ENCODE measurements around the gene RNF6. TPM values are rescaled to one million over a fixed set of nuclear protein-coding genes. Genes with fewer than 3 reads are reported as not detected.

Gene RNF6
- polyA plus RNA-seq, 1 donor from 2014 or later, result 15.8 TPM

- Histone ChIP-seq H3K36me3 (ENCODE audit: insufficient read depth, low read length) (no peaks in the 10 kb centered on the region), H3K79me2 (replicated peaks; ENCODE audit: insufficient read depth, low read length) (no peaks in the 10 kb centered on the region), H3F3A (ENCODE audit: insufficient read depth, low read length, poor library complexity, severe bottlenecking) (no peaks in the 10 kb centered on the region), H3K9me2 (ENCODE audit: insufficient read depth, low read length) (no peaks in the 10 kb centered on the region), H3K4me2 (ENCODE audit: low read length) (no peak overlapping the region), H3K27me3 (ENCODE audit: insufficient read depth, low read depth, low read length) (no peaks in the 10 kb centered on the region), H4K20me1 (ENCODE audit: insufficient read depth) (no peaks in the 10 kb centered on the region), H3K9ac (ENCODE audit: low read length) (no peak overlapping the region), H2AFZ (ENCODE audit: low read depth, low read length) (no peak overlapping the region), H3K27ac (ENCODE audit: low read length) (no peak overlapping the region), H3K9me3 (ENCODE audit: low read length) (no peaks in the 10 kb centered on the region), H3K4me3 (ENCODE audit: low read length) (no peak overlapping the region)
- TF ChIP-seq TAF1 (IDR thresholded peaks at IDR 0.05; ENCODE audit: low read depth) (no peak), RAD21 (conservative IDR thresholded peaks at IDR 0.05) (no peak), EP300 (conservative IDR thresholded peaks at IDR 0.05; ENCODE audit: poor library complexity, severe bottlenecking) (no peak), CTCF (IDR thresholded peaks at IDR 0.05; ENCODE audit: poor library complexity, severe bottlenecking) (no peak), MXI1 (conservative IDR thresholded peaks at IDR 0.05; ENCODE audit: poor library complexity, severe bottlenecking) (no peak), REST (IDR thresholded peaks at IDR 0.05; ENCODE audit: borderline replicate concordance) (no peak), POLR2AphosphoS5 (IDR thresholded peaks at IDR 0.05) (no peak), SMC3 (conservative IDR thresholded peaks at IDR 0.05; ENCODE audit: poor library complexity) (no peak), EZH2 (IDR thresholded peaks at IDR 0.05; ENCODE audit: borderline replicate concordance, insufficient read depth, low read length, poor library complexity, severe bottlenecking) (no peak)
Measured at GRCh38 chr13:26208287-26208686, 13.8 kb downstream of the RNF6 start.

DNA sequence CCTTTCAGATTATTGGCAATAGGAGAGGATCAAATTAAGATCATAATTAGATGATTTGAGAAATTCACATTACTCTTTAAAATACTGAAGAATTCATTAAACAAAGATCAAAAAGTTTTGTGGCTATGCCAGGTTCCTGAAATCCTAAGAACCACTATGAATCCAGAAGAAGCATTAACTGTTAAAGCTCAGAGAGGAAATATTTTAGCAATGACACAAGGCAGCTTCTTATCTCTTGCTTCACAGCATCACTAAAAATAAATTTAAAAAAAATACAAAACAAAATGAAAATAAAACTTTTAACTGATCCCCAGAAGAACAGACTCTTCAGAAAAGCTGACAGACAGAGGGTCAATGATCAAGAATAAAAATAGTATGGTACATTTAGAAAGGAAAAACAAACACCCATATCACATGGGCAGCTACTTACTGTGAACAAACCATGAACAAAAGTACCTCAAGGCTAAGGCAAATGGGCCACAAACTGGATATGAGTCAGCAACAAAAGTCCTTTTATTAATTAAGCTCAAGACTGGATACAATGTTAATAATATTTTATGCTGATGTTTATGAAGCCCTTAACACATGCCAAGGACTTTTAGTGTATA, 19.6 kb downstream of the RNF6 start:
- no peaks in the 10 kb centered on the region for H3K27me3 ChIP-seq (ENCODE audit: insufficient read depth, low read depth, low read length)
- H2AFZ ChIP-seq (ENCODE audit: low read depth, low read length), result no peak overlapping the region
- H4K20me1 ChIP-seq (ENCODE audit: insufficient read depth), result no peaks in the 10 kb centered on the region
- H3F3A ChIP-seq (ENCODE audit: insufficient read depth, low read length, poor library complexity, severe bottlenecking), result no peaks in the 10 kb centered on the region
- no peak overlapping the region for H3K27ac ChIP-seq (ENCODE audit: low read length)
- no peak overlapping the region for H3K4me3 ChIP-seq (ENCODE audit: low read length)
- no peaks in the 10 kb centered on the region for H3K36me3 ChIP-seq (ENCODE audit: insufficient read depth, low read length)
- TF ChIP-seq SMC3 (conservative IDR thresholded peaks at IDR 0.05; ENCODE audit: poor library complexity) (no peak), POLR2AphosphoS5 (IDR thresholded peaks at IDR 0.05) (no peak), CTCF (IDR thresholded peaks at IDR 0.05; ENCODE audit: poor library complexity, severe bottlenecking) (no peak), RAD21 (conservative IDR thresholded peaks at IDR 0.05) (no peak), TAF1 (IDR thresholded peaks at IDR 0.05; ENCODE audit: low read depth) (no peak), MXI1 (conservative IDR thresholded peaks at IDR 0.05; ENCODE audit: poor library complexity, severe bottlenecking) (no peak), EP300 (conservative IDR thresholded peaks at IDR 0.05; ENCODE audit: poor library complexity, severe bottlenecking) (no peak), EZH2 (IDR thresholded peaks at IDR 0.05; ENCODE audit: borderline replicate concordance, insufficient read depth, low read length, poor library complexity, severe bottlenecking) (no peak), REST (IDR thresholded peaks at IDR 0.05; ENCODE audit: borderline replicate concordance) (no peak)
- H3K4me2 ChIP-seq (ENCODE audit: low read length), result no peak overlapping the region
- no peaks in the 10 kb centered on the region for H3K9me3 ChIP-seq (ENCODE audit: low read length)
- H3K9ac ChIP-seq (ENCODE audit: low read length), result no peak overlapping the region
- H3K79me2 ChIP-seq (replicated peaks; ENCODE audit: insufficient read depth, low read length), result no peaks in the 10 kb centered on the region
- H3K9me2 ChIP-seq (ENCODE audit: insufficient read depth, low read length), result no peaks in the 10 kb centered on the region

Measured in neural cell (in vitro differentiated cells).